HG03460 (cell line): ENCODE measurements around the gene HLA-DQA2.
"Not testable (repeated sequence)": the region's sequence is repeated elsewhere in the genome, so short reads cannot be mapped to it uniquely, and the experiment has no call there.

Experiments used
- ATAC-seq: cut with Tn5 transposase; IDR thresholded peaks from one replicate; pipeline ENCODE4 v1.9.1; 2021; ENCODE audit not compliant: unreplicated experiment

Gene HLA-DQA2

GRCh38 chr6:32741031-32741960 lies at the start of gene HLA-DQA2:
HLA-DQA2 (plus strand) TSS chr6:32741391; CDS start chr6:32741444, 53 bp downstream.
- no peak for ATAC-seq

- ATAC-seq: no peak
These were observed 49.2 kb upstream of the HLA-DQA2 start for GRCh38 chr6:32692019-32692418.

- no peak for ATAC-seq
These were observed 44.2 kb upstream of the HLA-DQA2 start for GRCh38 chr6:32697031-32697430.

GRCh38 chr6:32700391-32701040 lies 40.7 kb upstream of the HLA-DQA2 start:
- no peak for ATAC-seq

GRCh38 chr6:32703347-32703746 lies 37.8 kb upstream of the HLA-DQA2 start:
- ATAC-seq: no peak

- not testable (repeated sequence) for ATAC-seq
These were observed 36.0 kb upstream of the HLA-DQA2 start for GRCh38 chr6:32705164-32705563.

- no peak for ATAC-seq
These were observed 31.6 kb upstream of the HLA-DQA2 start for GRCh38 chr6:32709625-32710024.

GRCh38 chr6:32713241-32713640 lies 27.9 kb upstream of the HLA-DQA2 start:
- no peak for ATAC-seq

GRCh38 chr6:32716396-32716795 lies 24.8 kb upstream of the HLA-DQA2 start:
- ATAC-seq: no peak

- ATAC-seq: no peak
These were observed 22.3 kb upstream of the HLA-DQA2 start for GRCh38 chr6:32718879-32719278.

- no peak for ATAC-seq
These were observed 3.1 kb upstream of the HLA-DQA2 start for GRCh38 chr6:32738126-32738525.

- no peak for ATAC-seq
These were observed 1.2 kb downstream of the HLA-DQA2 start for GRCh38 chr6:32742374-32742773.

GRCh38 chr6:32744776-32745175 lies 3.6 kb downstream of the HLA-DQA2 start:
- no peak for ATAC-seq

GRCh38 chr6:32745649-32746048 lies 4.5 kb downstream of the HLA-DQA2 start:
- not testable (repeated sequence) for ATAC-seq

GRCh38 chr6:32752580-32752979 lies 11.4 kb downstream of the HLA-DQA2 start:
- ATAC-seq: no peak

- ATAC-seq: no peak
These were observed 18.5 kb downstream of the HLA-DQA2 start for GRCh38 chr6:32759669-32760068.

GRCh38 chr6:32761072-32761471 lies 19.9 kb downstream of the HLA-DQA2 start:
- ATAC-seq: no peak

GRCh38 chr6:32761548-32761947 lies 20.4 kb downstream of the HLA-DQA2 start:
- ATAC-seq: no peak

GRCh38 chr6:32763421-32763820 lies 22.2 kb downstream of the HLA-DQA2 start, which contains the start of gene HLA-DQB2:
HLA-DQB2 (minus strand) TSS chr6:32763532; CDS start chr6:32763470, 62 bp downstream.
- no peak for ATAC-seq

GRCh38 chr6:32764048-32764447 lies 22.9 kb downstream of the HLA-DQA2 start:
- ATAC-seq: no peak

GRCh38 chr6:32772656-32773055 lies 31.5 kb downstream of the HLA-DQA2 start:
- no peak for ATAC-seq

- ATAC-seq: no peak
These were observed 33.2 kb downstream of the HLA-DQA2 start for GRCh38 chr6:32774426-32774825.
